Kidney (tissue), 14 donors: ENCODE measurements around the gene ZDHHC1. TPM values are rescaled to one million over a fixed set of nuclear protein-coding genes. Genes with fewer than 3 reads are reported as not detected.

Source experiments
- DNase-seq, 5 donors: peaks; one replicate each; pipeline ENCODE4 v3.0.0-alpha.2; 2013 to 2020
- FAIRE-seq: peaks from 2 replicates; lab custom pipeline; 2012; peaks lifted over from hg19 to GRCh38; lab: Jason Lieb, UNC
- H3K27ac ChIP-seq, 2 donors: one replicate each; pipeline ENCODE4 v1.7.0; 2013; ENCODE audit warnings: low read depth in 2 of 2, low read length in 2 of 2, inconsistent platforms in 1 of 2
- H3K27me3 ChIP-seq: one replicate; pipeline ENCODE4 v1.7.1; 2013; ENCODE audit warnings: low read length, inconsistent platforms; ENCODE audit not compliant: control insufficient read depth, insufficient read depth
- H3K36me3 ChIP-seq, 3 donors: one replicate each; pipeline versions ENCODE4 v1.7.0 to v1.7.1; 2013; ENCODE audit warnings: low read length in 3 of 3, control low read depth in 1 of 3, inconsistent platforms in 1 of 3; ENCODE audit not compliant: insufficient read depth in 3 of 3, control insufficient read depth in 2 of 3
- H3K4me1 ChIP-seq, 3 donors: one replicate each; pipeline versions ENCODE4 v1.7.0 to v1.7.1; 2013; ENCODE audit warnings: low read length in 3 of 3, inconsistent platforms in 1 of 3, low read depth in 1 of 3; ENCODE audit not compliant: control insufficient read depth in 2 of 3, insufficient read depth in 2 of 3
- H3K4me3 ChIP-seq, 3 donors: one replicate each; pipeline versions ENCODE4 v1.7.0 to v1.8.1; 2013; ENCODE audit warnings: low read length in 3 of 3, control low read depth in 1 of 3, inconsistent platforms in 1 of 3
- H3K9ac ChIP-seq, 3 donors: one replicate each; pipeline versions ENCODE4 v1.7.0 to v1.7.1; 2013; ENCODE audit warnings: low read length in 3 of 3, control low read depth in 1 of 3, inconsistent platforms in 1 of 3
- H3K9me3 ChIP-seq, 3 donors: one replicate each; pipeline versions ENCODE4 v1.7.0 to v1.7.1; 2013; ENCODE audit warnings: low read length in 3 of 3, control low read depth in 1 of 3, inconsistent platforms in 1 of 3; ENCODE audit not compliant: control insufficient read depth in 2 of 3, insufficient read depth in 1 of 3
- CTCF ChIP-seq: IDR thresholded peaks from 3 replicates; pipeline ENCODE4 v1.5.1; 2012; ENCODE audit warnings: mild to moderate bottlenecking, moderate library complexity, borderline replicate concordance; ENCODE audit not compliant: insufficient read depth; ENCODE audit errors: extremely low read depth
- intact Hi-C: fragments of 100-400 bp; cut with DNase I; formaldehyde crosslinking; loops from one replicate; pipeline ENCODE4 v1.11.1; 2022
- polyA plus RNA-seq: library from polyadenylated mRNA; stranded (reverse); fragments of 350-450 nt; fragmentation: Illumina TruSeq; extraction: RNeasy Lipid Tissue Mini Kit (QIAGEN cat#74804); gene quantifications from one replicate; pipeline ENCODE4 v1.2.3, GENCODE V29; 2014; ENCODE audit warnings: low read depth, low replicate concordance; ENCODE audit not compliant: insufficient read depth
- total RNA-seq: library from RNA; stranded (reverse); fragmentation: NEBNext Ultra II Directional; extraction: Animal tissue kit (Norgen Biotek cat#: 25700); gene quantifications from one replicate; pipeline ENCODE4 v1.2.1, GENCODE V29; 2021
- donor health status: control.
- donor health status: control.
- donor health status: control.
- donor health status: control.
- donor health status: control.
- donor health status: DM: yes; HTN: yes; CAD: no.
- donor health status: Normal renal cell carcinoma (clear cell type).

Gene ZDHHC1
- total and polyA plus RNA-seq, 2 donors from 2014 or later = 14.6 to 23.6 TPM

- Histone ChIP-seq H3K9ac (peak overlapping the region in 2 of 3 donors; percentile 54 to 59), H3K27me3 (peaks cover 3% of the 10 kb centered on the region), H3K9me3 (no peaks in the 10 kb centered on the region), H3K4me1 (peaks cover 0 to 37% (median 28%) of the 10 kb centered on the region in 3 donors), H3K27ac (peak overlapping the region; percentile 80 to 96), H3K36me3 (peaks cover 0 to 3% (median 0%) of the 10 kb centered on the region in 3 donors), H3K4me3 (peak overlapping the region in 2 of 3 donors; percentile 39 to 67)
- FAIRE-seq (no peak), DNase-seq (peak in 1 of 5 donors; percentile 58)
- TF ChIP-seq CTCF = no peak
- intact Hi-C loops = loop anchor here (5.0 kb wide), 1 partner anchor 38 kb away; no protein-coding TSS in a partner anchor
Measured at GRCh38 chr16:67429053-67429798, 12.9 kb upstream of the ZDHHC1 start.

- no peak for FAIRE-seq
Measured at GRCh38 chr16:67428146-67428731, 12.0 kb upstream of the ZDHHC1 start.

DNA sequence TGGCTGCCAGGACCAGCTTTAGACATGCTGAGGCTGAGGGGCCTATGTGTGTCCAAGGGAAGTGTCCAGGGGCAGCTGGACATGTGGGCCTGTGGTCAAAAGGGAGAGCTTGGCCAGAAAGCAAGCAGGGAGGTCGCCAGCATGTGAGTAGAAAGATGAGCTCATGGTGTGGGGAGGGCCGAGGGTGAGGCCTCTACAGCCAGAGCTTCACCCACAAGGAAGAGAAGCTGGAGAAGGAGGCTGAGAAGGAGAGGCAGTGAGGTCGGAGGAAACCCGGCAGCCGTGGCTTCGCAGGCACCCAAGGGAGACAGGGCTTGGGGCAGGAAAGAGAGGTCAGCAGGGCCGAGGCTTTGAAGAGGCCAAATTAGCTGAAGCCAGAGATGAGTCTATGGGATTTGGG is 10.7 kb upstream of the ZDHHC1 start:
- intact Hi-C loops = loop anchor here (5.0 kb wide), 1 partner anchor 40 kb away; no protein-coding TSS in a partner anchor
- Histone ChIP-seq H3K4me3 (no peak overlapping the region), H3K9me3 (no peaks in the 10 kb centered on the region), H3K27me3 (peaks cover 3% of the 10 kb centered on the region), H3K9ac (no peak overlapping the region), H3K27ac (peak overlapping the region; percentile 7 to 68), H3K4me1 (peaks cover 0 to 28% (median 21%) of the 10 kb centered on the region in 3 donors), H3K36me3 (no peaks in the 10 kb centered on the region)
- no peak for TF ChIP-seq CTCF
- no peak for FAIRE-seq
- DNase-seq = peak in 1 of 5 donors; percentile 56

More at GRCh38 chr16:67428146-67428731, 12.0 kb upstream of the ZDHHC1 start:
- peak overlapping the region; percentile 80 to 96 for H3K27ac ChIP-seq
- peak overlapping the region in 2 of 3 donors; percentile 33 to 59 for H3K9ac ChIP-seq
- TF ChIP-seq CTCF = peak; percentile 78
- H3K27me3 ChIP-seq = peaks cover 3% of the 10 kb centered on the region
- peaks cover 0 to 32% (median 28%) of the 10 kb centered on the region in 3 donors for H3K4me1 ChIP-seq
- DNase-seq = peak; percentile 87 to 92 (median 88)
- H3K4me3 ChIP-seq = peak overlapping the region in 1 of 3 donors; percentile 67
- H3K36me3 ChIP-seq = peaks cover 0 to 1% (median 0%) of the 10 kb centered on the region in 3 donors
- H3K9me3 ChIP-seq = no peaks in the 10 kb centered on the region
- intact Hi-C loops = loop anchor here (5.0 kb wide), 1 partner anchor 39 kb away; no protein-coding TSS in a partner anchor
